Cerebellar cortex (tissue), 1 donor: ENCODE results near the gene THSD4.
"Not testable (repeated sequence)": the region's sequence is repeated elsewhere in the genome, so short reads cannot be mapped to it uniquely, and the experiment has no call there.

Source experiments
- DNase-seq: peaks from one replicate; pipeline ENCODE4 v3.0.0-alpha.2; 2015; ENCODE audit warnings: low spot score

THSD4 gene

GRCh38 chr15:71261418-71261817, 146.1 kb downstream of the THSD4 start:
- DNase-seq = no peak

DNA sequence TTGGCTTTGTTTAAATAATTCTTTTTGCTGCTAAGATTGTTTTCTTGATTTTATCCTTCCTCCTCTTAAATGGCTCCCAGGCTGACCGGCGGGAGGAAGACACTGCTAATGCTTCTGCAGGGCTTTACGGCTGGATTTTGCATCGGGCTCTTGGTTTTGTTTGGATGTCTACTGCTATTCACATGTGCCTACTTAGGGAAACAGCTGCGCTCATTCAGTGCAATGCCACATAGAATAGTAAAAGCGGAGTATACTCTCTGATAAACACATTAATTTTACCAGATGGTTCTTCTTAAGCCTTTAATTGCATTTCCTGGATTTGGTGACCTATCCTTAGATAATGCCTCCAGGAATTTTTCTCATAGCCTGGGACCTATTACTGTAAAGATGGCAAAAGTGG, 146.6 kb downstream of the THSD4 start:
- DNase-seq = no peak

GRCh38 chr15:71262599-71262998, 147.3 kb downstream of the THSD4 start:
- DNase-seq = no peak

- DNase-seq = not testable (repeated sequence)
Measured at GRCh38 chr15:71265606-71266005, 150.3 kb downstream of the THSD4 start.

- DNase-seq = no peak
Measured at GRCh38 chr15:71271327-71271726, 156.1 kb downstream of the THSD4 start.

GRCh38 chr15:71272932-71273331, 157.7 kb downstream of the THSD4 start:
- DNase-seq = no peak

DNA sequence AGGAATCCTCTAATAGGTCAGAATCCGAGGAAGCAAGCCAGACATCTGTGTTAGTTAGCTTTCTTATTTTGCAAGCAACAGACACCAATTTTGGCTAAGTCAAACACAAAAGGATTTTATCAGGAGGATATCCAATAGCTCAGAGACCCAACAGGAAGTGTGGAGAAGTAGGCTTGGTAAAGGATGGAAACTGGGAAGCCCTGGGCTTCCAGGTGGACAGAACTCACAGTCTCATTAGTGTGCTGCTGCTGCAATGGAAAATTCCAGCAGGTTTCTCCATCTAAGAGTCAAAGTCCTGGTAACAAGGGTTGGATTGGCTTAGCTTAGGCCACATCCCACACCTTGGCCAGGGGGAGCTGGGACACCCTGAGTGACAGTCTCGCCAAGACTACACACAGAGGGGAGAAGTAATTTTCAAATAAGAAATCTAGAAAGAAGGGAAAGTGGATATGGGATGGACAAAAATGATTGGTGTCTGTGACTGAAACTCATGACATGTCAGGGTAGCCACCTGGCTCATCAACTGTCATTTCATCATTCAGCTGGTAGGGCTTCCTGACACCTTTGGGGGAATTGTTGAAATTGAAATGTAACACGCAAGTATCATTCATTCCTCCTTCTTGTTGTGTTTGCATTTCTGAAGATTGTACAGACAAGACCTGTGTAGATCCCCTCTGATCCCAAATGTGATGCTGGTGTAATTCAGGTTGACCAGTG, 158.6 kb downstream of the THSD4 start:
- no peak for DNase-seq

GRCh38 chr15:71274448-71274798, 159.2 kb downstream of the THSD4 start:
- DNase-seq = no peak

DNA sequence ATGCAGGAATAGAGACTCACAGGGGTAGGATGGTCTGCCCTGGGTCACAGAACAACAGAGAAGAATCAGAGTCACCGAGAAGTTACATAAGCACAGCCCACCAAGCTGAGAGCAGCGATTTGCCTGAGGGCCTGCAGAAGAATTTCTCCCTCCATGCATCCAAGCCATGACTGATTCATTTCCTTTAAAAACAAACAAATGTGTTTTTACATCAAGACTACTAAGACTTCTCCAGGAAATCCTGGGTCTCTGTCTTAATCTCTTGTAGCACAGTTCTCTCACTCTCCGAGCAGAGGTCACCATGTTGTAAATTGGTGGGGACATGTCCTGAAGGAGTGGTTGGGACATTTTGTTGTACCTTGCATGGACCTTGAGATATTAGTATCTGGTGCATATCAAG, 159.8 kb downstream of the THSD4 start:
- DNase-seq = no peak

- DNase-seq = no peak
Measured at GRCh38 chr15:71275566-71276335, 160.5 kb downstream of the THSD4 start.

- DNase-seq = no peak
Measured at GRCh38 chr15:71276336-71276665, 161.0 kb downstream of the THSD4 start.

DNA sequence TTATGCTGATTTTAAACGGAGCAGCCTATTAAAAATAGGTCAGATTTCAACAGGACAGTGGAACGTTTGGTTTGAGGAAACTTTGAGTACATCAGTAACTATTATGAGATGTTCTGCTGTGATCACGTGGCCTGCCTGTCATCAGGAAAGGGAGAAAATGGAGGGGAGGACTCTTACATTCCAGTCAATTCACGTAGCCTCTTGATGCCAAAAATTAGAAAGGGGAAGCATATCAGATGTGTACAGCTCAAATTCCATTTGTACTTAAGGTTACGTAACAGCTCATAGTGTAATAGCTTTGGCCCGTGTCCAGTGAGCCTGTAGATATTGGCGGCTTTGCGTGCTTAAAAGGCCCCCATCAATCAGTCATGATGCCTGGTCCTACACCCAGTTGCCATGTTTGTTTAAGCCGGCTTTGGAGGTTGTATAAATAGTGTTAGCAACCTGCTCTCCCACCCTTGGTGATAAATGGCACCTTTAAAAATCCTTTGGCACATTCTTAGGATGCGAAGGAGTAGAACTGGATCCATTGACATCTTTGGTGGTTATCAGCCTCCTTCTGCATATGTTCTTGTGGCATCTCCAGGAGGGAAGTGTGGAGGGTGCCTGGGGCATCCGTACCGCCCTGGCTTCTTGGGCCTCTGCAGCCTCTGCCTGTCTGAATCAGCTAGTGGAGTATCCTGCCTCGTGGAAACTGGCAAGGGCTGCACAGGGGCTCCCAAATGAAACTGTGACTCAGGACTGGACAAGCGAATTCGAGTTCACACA, 163.9 kb downstream of the THSD4 start:
- DNase-seq = no peak

DNA sequence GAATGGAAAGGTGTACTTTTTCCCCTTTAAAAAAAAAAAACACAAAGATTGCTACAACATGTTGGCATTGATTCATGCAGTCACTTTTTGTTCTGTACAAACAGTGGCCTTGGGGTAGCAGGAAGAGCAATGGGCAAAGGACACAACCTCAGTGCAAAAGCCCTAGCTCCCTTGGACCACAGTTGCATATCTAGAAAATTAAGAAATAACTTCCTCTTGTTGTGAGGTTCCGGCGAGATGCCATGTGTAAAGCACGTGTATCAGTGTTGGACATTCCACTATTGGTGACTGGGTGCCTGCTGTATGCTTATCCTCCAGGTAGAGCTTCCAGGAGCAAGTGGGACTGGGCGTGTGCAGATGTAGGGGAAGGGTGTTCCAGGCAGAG, 164.5 kb downstream of the THSD4 start:
- no peak for DNase-seq

GRCh38 chr15:71280206-71280605, 164.9 kb downstream of the THSD4 start:
- no peak for DNase-seq

DNA sequence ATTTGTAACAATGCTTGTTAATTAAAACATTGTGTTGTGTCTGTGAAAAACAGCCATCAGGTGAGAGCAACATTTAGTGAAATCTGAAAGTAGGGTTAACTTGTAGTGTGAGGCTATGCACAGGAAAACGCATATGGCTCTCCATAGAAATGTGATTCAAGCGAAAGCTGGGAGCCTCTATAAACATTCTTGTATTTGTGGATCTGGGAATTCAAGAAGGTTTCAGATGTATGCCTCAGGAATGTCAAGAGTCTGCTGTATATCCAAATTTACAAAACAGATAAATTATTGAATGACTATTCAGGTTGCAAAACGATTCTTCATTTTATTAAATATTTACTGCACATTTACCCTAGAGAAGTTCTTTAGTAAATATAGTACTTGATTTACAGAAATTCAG, 166.0 kb downstream of the THSD4 start:
- DNase-seq = no peak

DNA sequence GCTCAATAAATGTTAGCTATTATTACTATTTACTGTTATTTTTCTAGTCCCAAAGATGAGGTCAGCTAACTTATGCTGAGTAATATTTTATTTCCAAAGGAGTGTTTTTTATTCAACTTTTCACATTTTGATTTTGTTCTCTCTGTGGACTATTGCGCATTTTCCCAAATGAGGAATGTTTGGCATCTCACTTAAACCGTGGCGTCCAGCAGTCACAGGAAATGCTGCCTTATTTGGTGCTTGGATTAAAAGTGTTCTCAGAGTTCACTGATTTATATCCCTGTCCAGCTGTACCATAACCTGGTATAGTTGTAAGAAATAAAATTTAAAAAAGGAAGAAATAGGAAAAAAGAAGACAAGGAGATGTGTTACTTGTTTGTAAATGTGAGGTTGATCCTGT, 166.8 kb downstream of the THSD4 start:
- no peak for DNase-seq

DNA sequence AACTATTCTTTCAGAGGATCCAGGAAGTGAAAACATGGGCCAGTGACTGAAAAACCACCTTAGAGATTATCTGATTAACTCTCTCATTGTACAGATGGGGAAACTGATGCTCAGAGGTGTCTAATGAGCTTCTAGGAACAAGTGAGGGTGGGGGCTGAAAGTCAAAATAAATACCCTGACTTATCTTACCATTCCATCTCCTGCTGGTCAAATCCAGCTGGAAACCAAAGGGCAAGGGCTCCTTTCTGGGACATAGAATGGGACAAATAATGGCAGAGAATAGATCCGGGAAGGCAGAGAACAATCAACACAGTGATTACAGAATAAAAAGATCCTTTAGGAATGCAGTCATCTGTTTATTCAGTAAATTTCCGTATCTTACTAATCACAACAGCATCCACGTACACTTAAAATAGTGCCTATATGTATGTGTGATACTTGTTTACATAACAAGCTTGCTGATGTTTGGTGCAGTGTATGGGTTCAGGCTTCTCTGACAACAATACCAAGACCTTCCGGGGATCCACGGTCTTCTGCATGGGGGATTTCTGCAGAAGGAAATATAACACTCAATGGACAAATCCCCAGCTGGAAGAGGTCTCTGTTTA, 173.2 kb downstream of the THSD4 start:
- no peak for DNase-seq

DNA sequence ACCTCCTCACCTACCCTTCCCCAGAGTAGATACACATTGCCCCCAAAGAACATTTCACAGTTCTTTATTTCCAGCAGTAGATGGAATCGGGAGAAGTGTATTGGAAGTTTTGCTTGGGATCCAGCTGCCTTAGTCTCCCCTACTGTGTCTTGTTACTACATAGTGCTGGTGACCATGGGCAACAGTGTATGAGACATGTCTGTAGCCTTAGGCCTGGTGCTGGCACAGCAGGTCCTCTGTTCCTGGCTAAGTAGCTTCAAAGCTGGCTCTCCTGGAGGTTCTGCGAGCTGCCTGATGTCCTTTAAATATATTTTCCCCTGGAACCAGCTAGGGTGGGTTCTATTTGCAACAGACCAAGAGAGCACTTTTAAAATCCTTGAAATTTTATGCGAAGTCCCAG, 174.7 kb downstream of the THSD4 start:
- DNase-seq = no peak

- DNase-seq = no peak
Measured at GRCh38 chr15:71290881-71291635, 175.8 kb downstream of the THSD4 start.

- no peak for DNase-seq
Measured at GRCh38 chr15:71291723-71292122, 176.5 kb downstream of the THSD4 start.

DNA sequence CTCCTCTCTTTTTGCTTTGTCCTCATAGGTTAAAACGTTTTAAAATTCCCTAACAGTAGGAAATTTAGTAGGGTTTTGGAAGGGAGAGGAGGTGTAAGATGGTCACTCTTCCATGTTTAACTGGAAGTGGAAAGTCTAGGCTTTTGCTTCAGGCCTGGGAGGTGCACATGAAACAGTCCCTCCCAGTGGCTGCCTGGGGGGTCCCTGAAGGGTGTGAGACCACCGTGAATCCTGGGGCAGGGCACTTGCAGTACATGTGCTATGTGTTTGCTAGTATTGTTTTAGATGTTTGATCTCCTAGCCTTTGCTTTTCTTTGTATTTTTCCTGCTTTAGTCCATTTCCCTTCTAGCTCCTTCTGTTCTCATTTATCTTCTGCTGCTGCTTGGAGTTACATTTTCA, 178.5 kb downstream of the THSD4 start:
- no peak for DNase-seq
